ENCODE results near the gene LEKR1.
"Not testable (repeated sequence)": the region's sequence is repeated elsewhere in the genome, so short reads cannot be mapped to it uniquely, and the experiment has no call there.

Gene LEKR1

GRCh38 chr3:156910022-156910421 is 83.9 kb downstream of the LEKR1 start:
- no peak for DNase-seq (ENCODE audit: low read depth)

- not testable (repeated sequence) for DNase-seq (ENCODE audit: low read depth)
These were observed 84.7 kb downstream of the LEKR1 start for GRCh38 chr3:156910831-156911230.

DNA sequence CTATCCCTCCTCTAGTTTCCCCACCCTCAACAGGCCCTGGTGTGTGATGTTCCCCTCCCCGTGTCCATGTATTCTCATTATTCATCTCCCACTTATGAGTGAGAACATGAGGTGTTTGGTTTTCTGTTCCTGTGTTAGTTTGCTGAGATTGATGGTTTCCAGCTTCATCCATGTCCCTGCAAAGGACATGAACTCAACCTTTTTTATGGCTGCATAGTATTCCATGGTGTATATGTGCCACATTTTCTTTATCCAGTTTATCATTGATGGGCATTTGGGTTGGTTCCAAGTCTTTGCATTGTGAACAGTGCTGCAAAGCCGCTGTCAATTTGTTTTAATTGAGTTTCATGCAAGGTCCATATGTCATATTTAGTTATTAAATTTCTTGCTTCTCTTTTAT is 88.1 kb downstream of the LEKR1 start:
- DNase-seq (ENCODE audit: low read depth), result not testable (repeated sequence)

GRCh38 chr3:156915372-156915771 is 89.2 kb downstream of the LEKR1 start:
- DNase-seq (ENCODE audit: low read depth), result no peak

DNA sequence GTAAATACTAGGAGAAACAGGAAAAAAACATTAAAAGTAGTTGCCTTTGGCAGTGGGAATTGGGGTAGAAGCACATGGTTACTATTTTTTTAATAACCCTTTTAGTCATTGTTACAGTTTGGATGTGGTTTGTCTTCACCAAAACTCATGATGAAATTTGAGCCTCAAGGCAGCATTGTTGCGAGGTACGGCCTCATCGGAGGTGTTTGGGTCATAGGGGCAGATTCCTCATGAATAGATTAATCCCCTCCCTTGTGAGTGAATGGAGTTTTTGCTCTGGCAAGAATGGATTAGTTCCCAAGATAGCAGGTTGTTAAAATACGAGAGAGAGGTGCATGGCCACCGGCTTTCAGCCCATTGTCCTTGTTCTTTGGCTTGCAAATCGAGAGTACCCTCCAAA is 92.6 kb downstream of the LEKR1 start:
- DNase-seq (ENCODE audit: low read depth), result no peak

DNA sequence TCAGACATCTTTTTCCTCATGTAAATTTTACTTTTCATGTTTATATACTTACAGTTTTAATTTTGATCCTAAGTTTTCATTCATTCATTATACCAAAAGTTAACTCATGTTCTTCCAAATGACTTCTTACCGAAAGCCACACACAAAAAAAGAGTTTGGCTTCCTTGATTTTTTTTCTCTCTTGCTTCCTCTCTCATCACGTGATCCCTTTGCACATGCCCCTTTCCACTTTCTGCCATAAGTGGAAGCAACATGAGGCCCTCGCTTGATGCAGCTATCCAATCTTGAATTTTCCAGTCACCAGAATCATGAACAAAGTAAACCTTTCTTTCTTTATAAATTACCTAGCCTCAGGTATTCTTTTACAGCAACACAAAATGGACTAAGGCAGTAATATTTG is 93.7 kb downstream of the LEKR1 start:
- no peak for DNase-seq (ENCODE audit: low read depth)

GRCh38 chr3:156920399-156920798 is 94.2 kb downstream of the LEKR1 start:
- no peak for DNase-seq (ENCODE audit: low read depth)

DNA sequence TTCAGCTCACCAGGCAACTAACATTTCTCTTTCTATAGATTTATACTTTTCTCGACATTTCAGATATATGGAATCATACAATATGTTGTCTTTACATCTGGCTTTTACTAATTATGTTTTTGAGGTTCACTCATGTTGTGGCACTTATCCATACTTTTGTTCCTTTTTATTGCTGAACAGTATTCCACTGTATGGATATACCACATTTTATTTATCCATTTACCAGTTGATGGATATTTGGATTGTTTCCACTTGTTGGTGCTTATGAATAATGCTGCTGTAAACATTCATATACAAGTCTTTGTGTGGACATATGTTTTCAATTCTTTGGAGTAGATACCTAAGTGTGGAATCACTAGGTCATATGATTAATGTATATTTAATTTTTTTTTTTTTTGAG is 97.2 kb downstream of the LEKR1 start:
- DNase-seq (ENCODE audit: low read depth), result no peak

DNA sequence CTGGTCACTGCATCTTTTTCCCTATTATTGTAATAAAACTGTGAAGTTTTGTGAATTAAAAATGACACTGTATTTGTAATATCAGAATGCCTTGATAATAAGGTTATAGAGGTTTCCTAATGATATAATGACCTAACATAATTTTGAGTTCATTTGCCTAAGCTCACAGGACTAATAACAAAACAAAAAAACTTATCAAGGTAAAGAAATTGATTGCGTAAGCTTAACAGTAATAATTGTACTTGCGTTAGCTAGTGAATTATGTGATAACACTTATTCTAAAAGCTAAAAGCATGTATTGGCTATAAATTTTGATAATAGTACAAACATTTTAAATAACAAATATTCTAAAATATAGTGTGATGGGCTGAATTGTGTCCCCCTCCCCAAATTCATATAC is 112.6 kb downstream of the LEKR1 start:
- DNase-seq (ENCODE audit: low read depth), result no peak

DNA sequence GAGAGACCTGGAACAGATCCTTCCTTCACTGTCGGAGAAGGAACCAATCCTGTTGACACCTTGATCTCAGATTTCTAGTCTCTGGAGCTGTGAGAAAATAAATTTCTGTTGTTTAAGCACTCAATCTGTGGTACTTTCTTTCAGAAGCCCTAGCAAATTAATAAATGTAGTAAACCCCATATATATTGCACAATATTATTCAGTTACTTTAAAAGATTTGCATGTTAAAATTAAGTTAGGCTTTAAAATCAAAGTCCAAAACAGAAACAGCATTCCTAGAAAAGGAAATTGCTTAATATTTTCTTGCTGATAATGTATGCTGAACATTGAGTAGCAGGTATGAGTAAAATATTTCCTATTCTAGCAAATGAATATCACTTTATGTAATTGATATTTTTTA is 113.2 kb downstream of the LEKR1 start:
- no peak for DNase-seq (ENCODE audit: low read depth)

DNA sequence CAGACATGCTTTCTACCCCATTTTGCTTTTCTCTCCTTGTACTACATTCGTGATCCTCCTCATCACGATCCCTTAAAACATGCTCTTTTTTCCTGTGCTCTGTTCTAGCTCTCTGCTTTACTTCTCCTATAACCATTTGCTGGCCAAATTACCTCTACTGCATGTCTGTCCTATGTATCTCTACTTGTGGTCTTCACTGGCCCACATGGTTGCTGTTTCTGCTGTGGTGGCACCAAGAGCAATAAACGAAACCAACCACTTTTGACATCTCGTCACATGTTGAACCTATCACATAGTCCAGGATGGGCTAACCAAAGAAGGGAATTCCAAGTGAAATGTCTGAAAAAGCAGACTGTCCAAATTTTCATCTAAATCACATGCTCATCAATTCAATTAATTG is 115.2 kb downstream of the LEKR1 start:
- DNase-seq (ENCODE audit: low read depth), result no peak

DNA sequence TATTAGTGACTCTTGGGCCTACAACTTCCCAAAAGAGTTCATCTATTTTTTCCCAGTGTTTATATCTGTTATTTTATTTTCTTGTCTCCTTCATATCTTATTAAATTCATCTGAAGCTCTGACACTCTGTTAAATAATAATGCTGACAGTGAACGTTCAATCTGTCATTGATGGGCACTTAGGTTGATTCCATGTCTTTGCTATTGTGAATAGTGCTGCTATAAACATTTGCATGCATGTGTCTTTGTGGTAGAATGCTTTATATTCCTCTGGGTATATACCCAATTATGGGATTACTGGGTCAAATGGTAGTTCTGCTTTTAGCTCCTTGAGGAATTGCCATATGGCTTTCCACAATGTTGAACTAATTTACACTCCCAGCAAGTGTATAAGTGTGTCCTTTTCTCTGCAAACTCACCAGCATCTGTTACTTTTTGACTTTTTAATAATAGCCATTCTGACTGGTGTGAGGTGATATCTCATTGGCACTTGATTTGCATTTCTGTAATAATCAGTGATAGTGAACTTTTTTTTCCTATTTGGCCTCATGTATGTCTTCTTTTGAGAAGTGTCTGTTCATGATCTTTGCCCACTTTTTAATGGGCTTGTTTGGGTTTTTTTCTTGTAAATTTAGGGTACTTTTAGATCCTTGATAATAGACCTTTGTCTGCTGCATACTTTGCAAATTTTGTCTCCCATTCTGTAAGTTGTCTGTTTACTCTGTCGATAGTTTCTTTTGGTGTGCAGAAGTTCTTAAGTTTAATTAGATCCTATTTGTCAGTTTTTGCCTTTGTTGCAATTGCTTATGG is 122.5 kb downstream of the LEKR1 start:
- DNase-seq (ENCODE audit: low read depth), result no peak

DNA sequence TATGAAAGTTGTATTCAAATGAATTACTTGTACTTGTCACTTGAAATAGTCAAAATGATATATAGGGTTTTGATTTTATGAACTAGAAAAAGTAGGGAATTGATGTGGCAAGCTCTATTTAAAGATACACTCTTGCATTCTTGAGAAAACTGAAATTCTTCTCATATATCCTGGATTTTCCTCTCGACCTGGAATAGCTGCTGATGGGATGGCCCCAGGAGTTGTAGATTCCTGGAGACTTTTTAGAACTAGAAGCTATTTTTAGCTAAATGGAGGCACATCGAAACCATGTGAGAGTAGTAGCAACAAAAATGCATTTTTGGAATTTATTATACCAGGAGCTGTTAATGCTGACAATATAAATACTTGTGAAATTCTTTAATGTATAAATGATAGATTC is 125.9 kb downstream of the LEKR1 start:
- no peak for DNase-seq (ENCODE audit: low read depth)

GRCh38 chr3:156957715-156958114 is 131.6 kb downstream of the LEKR1 start:
- DNase-seq (ENCODE audit: low read depth), result no peak

GRCh38 chr3:156963096-156963495 is 136.9 kb downstream of the LEKR1 start:
- no peak for DNase-seq (ENCODE audit: low read depth)

GRCh38 chr3:156964577-156964976 is 138.4 kb downstream of the LEKR1 start:
- no peak for DNase-seq (ENCODE audit: low read depth)

GRCh38 chr3:156966349-156966748 is 140.2 kb downstream of the LEKR1 start:
- DNase-seq (ENCODE audit: low read depth), result not testable (repeated sequence)

- DNase-seq (ENCODE audit: low read depth), result no peak
These were observed 147.8 kb downstream of the LEKR1 start for GRCh38 chr3:156973954-156974353.

DNA sequence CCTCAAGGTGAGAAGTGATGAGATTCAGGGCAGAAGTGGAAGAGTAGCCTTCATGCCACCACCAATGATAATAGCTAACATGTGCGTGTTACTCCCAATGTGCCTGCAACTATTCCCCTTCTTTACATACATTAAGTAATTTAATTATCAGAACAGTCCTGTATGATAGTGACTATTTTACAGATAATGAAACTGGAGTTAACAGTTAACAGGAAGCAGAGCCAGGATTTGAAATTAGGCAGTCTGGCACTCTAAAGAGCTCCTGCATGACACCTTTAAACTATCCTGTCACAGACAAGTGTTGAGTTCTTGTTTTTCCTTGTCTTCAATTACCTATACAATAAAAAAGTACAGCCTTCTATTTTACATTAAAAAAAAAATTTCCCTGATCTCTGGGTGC is 148.8 kb downstream of the LEKR1 start:
- no peak for DNase-seq (ENCODE audit: low read depth)

DNA sequence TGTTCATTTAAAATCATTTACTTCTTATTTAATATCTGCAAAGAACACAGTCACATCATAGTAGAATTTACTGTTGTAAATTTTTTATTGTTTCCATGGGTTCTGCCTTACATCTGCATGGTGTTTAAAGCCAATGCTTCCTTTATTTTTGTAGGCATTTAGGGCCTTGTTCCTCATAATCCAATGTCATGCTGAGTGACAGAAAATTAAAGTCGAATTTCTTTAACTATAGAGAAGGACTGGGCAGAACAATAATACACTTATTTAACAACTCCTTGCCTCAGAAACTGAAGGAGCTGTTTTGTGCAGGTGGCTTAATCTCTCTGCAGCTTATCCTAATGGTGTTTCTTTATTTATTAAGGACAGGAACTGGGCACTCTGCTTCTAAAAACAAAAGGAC is 149.6 kb downstream of the LEKR1 start:
- DNase-seq (ENCODE audit: low read depth), result no peak

DNA sequence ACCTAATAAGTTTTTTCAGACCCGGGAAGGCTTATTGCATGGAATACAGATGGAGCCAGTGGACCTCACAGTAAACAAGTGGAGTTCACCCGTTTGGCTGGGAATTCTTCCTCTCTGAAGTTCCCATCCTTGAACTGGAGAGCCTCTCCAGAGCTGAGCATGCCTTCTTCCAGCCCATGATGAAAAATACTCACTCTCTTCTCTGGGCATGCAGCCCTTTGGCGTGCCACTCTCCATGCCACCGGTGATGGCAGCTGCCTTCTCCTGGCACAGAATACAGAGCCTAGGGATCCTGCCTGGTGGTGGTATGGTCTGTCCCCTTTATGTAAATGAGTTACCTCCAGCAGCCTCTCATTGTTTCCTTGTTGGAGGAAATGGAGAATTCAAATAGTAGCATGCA is 150.8 kb downstream of the LEKR1 start:
- no peak for DNase-seq (ENCODE audit: low read depth)

DNA sequence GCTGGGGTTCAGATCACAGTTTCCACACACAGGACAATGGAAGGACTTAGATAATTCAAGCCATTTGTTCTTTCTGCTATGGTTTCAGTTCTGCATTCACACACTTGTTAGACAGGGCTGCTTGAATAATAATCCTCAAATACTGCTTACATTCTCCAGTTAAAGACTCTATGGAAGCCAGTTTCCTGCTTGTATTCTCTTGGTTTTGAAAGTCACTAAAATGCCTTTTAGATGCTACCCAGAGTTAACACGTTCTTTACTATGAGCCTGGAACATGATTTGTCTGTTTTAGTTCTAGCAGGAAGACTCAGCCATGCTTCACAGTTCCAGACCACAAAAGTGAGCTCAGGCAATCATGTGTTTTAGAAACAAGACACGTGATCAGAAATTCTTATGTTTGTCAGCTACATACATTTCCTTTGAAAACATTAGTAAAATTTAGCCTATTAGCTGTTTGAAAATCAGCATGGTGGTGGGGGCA is 152.4 kb downstream of the LEKR1 start:
- DNase-seq (ENCODE audit: low read depth), result no peak

GRCh38 chr3:156981005-156981404 is 154.9 kb downstream of the LEKR1 start:
- DNase-seq (ENCODE audit: low read depth), result no peak

GRCh38 chr3:156983559-156983958 is 157.4 kb downstream of the LEKR1 start:
- DNase-seq (ENCODE audit: low read depth), result no peak
